Measurements from ENCODE around the gene FARP1. TPM values are rescaled to one million over a fixed set of nuclear protein-coding genes. Genes with fewer than 3 reads are reported as not detected.

FARP1 gene
- polyA plus RNA-seq, 1 of the 3 experiments (the other 2 are of a cell fraction): 12.0 TPM

DNA sequence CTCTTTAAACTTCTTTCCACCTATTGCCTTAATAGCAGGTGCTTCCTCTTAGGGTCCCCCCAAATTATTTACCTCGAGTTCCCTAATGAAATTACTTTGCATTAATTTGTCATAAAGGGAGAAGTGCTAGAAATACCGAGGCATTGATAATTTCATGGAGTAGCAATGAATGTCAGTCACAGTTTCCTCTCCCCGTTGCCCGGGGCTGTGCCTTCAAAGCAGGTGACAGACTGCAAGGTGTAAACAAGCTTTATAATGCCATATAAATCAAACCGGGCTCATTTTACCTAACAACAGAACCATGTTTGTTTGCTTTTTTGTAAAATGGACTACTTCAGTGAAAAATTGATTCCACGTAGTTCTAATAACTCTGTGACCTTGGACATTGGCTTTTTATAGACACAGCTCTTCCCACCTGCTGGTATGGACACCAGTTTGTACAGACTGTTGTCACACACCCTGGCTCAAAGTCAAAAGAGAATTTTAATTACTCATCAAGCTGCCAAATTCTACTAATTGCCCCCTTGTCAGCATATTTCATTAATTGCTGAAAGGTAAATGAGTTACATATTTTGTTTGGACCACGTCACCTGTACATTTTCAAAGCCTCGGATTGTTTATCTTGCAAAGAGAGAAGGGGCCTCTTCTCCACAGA lies 262.9 kb downstream of the FARP1 start (continued):
- TF ChIP-seq GABPA (IDR thresholded peaks at IDR 0.05; ENCODE audit: low read depth) (no peak), SIN3A (IDR thresholded peaks at IDR 0.05; ENCODE audit: borderline replicate concordance, low read depth, low read length) (no peak)

DNA sequence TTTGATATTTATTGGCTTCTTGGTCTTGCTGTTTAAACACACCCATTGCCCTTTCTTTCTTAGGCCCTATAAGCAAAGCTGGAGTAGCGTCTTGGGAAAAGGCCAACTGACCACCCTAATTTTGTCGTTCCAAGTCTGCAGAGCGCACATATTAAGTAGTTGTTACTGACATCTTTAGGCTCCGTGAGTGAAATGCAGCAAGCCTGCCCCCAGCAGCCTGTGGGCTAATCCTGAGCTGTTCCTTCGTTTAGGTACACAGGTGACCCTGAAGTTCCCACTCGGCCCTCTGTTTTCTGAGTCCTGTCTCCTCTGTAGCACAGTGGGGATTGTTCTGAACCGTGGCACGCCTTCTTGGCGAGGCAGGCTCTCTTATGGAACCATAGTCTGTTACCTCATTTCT lies 263.5 kb downstream of the FARP1 start:
- H3K9me3 ChIP-seq: no peaks in the 10 kb centered on the region
- H2AFZ ChIP-seq (ENCODE audit: low read depth): no peak overlapping the region
- ChIA-PET CTCF (interaction anchor here (1.1 to 2.6 kb wide), 2 partner anchors 39 to 243 kb away, joined by 3 to 8 read pairs; no protein-coding TSS in a partner anchor), POLR2A (no interaction called here)
- H3K9me2 ChIP-seq: no peaks in the 10 kb centered on the region
- no peaks in the 10 kb centered on the region for H3F3A ChIP-seq (replicated peaks; ENCODE audit: insufficient read depth)
- WGBS (ENCODE audit: low lambda C conversion rate): 97% methylated on average over 9 of the region's 9 CpGs
- H3K4me1 ChIP-seq (ENCODE audit: control insufficient read depth in 1 of 2, insufficient read depth in 2 of 2, low read depth in 1 of 2, low read length in 1 of 2): peaks cover 0 to 2% of the 10 kb centered on the region in 2 experiments; a peak in 1 of 4 replicates
- no peak overlapping the region for H3K4me2 ChIP-seq
- no peaks in the 10 kb centered on the region for H3K27me3 ChIP-seq (ENCODE audit: insufficient read depth)
- H3K79me2 ChIP-seq (ENCODE audit: insufficient read depth): no peaks in the 10 kb centered on the region
- no peak overlapping the region for H3K9ac ChIP-seq
- H3K4me3 ChIP-seq (ENCODE audit: low read depth in 2 of 2, low read length in 1 of 2): no peak overlapping the region
- peaks cover 4 to 9% of the 10 kb centered on the region in 2 experiments for H3K36me3 ChIP-seq (replicated peaks in 1 of 2; ENCODE audit: control insufficient read depth in 1 of 2, insufficient read depth in 2 of 2, low read length in 1 of 2)
- H3K27ac ChIP-seq (ENCODE audit: low read depth in 2 of 2, low read length in 1 of 2): no peak overlapping the region
- no peak for DNase-seq
- TF ChIP-seq GABPA (IDR thresholded peaks at IDR 0.05; ENCODE audit: low read depth): no peak
- TF ChIP-seq, protein P1, sequence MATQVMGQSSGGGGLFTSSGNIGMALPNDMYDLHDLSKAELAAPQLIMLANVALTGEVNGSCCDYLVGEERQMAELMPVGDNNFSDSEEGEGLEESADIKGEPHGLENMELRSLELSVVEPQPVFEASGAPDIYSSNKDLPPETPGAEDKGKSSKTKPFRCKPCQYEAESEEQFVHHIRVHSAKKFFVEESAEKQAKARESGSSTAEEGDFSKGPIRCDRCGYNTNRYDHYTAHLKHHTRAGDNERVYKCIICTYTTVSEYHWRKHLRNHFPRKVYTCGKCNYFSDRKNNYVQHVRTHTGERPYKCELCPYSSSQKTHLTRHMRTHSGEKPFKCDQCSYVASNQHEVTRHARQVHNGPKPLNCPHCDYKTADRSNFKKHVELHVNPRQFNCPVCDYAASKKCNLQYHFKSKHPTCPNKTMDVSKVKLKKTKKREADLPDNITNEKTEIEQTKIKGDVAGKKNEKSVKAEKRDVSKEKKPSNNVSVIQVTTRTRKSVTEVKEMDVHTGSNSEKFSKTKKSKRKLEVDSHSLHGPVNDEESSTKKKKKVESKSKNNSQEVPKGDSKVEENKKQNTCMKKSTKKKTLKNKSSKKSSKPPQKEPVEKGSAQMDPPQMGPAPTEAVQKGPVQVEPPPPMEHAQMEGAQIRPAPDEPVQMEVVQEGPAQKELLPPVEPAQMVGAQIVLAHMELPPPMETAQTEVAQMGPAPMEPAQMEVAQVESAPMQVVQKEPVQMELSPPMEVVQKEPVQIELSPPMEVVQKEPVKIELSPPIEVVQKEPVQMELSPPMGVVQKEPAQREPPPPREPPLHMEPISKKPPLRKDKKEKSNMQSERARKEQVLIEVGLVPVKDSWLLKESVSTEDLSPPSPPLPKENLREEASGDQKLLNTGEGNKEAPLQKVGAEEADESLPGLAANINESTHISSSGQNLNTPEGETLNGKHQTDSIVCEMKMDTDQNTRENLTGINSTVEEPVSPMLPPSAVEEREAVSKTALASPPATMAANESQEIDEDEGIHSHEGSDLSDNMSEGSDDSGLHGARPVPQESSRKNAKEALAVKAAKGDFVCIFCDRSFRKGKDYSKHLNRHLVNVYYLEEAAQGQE (IDR thresholded peaks at IDR 0.05; ENCODE audit: low read depth, low read length): no peak
- no peak for TF ChIP-seq MEF2A (IDR thresholded peaks at IDR 0.05; ENCODE audit: borderline replicate concordance, low read depth)
- TF ChIP-seq RCOR1 (IDR thresholded peaks at IDR 0.05; ENCODE audit: low read length): no peak
- no peak for TF ChIP-seq EP300 (IDR thresholded peaks at IDR 0.05; ENCODE audit: borderline replicate concordance in 1 of 2, low read depth in 1 of 2, low read length in 1 of 2)
- TF ChIP-seq POLR2AphosphoS5 (IDR thresholded peaks at IDR 0.05; ENCODE audit: low read depth, low read length): no peak
- TF ChIP-seq, protein P2, sequence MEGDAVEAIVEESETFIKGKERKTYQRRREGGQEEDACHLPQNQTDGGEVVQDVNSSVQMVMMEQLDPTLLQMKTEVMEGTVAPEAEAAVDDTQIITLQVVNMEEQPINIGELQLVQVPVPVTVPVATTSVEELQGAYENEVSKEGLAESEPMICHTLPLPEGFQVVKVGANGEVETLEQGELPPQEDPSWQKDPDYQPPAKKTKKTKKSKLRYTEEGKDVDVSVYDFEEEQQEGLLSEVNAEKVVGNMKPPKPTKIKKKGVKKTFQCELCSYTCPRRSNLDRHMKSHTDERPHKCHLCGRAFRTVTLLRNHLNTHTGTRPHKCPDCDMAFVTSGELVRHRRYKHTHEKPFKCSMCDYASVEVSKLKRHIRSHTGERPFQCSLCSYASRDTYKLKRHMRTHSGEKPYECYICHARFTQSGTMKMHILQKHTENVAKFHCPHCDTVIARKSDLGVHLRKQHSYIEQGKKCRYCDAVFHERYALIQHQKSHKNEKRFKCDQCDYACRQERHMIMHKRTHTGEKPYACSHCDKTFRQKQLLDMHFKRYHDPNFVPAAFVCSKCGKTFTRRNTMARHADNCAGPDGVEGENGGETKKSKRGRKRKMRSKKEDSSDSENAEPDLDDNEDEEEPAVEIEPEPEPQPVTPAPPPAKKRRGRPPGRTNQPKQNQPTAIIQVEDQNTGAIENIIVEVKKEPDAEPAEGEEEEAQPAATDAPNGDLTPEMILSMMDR (IDR thresholded peaks at IDR 0.05): no peak
- TF ChIP-seq, protein P3, sequence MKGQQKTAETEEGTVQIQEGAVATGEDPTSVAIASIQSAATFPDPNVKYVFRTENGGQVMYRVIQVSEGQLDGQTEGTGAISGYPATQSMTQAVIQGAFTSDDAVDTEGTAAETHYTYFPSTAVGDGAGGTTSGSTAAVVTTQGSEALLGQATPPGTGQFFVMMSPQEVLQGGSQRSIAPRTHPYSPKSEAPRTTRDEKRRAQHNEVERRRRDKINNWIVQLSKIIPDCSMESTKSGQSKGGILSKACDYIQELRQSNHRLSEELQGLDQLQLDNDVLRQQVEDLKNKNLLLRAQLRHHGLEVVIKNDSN (IDR thresholded peaks at IDR 0.05; ENCODE audit: borderline replicate concordance, low read depth): no peak
- TF ChIP-seq, protein P4, sequence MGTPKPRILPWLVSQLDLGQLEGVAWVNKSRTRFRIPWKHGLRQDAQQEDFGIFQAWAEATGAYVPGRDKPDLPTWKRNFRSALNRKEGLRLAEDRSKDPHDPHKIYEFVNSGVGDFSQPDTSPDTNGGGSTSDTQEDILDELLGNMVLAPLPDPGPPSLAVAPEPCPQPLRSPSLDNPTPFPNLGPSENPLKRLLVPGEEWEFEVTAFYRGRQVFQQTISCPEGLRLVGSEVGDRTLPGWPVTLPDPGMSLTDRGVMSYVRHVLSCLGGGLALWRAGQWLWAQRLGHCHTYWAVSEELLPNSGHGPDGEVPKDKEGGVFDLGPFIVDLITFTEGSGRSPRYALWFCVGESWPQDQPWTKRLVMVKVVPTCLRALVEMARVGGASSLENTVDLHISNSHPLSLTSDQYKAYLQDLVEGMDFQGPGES (IDR thresholded peaks at IDR 0.05; ENCODE audit: low read depth, low read length): no peak
- TF ChIP-seq EZH2phosphoT487 (IDR thresholded peaks at IDR 0.05; ENCODE audit: borderline replicate concordance, low read depth): no peak
- no peak for TF ChIP-seq SMC3 (IDR thresholded peaks at IDR 0.05; ENCODE audit: low read depth, low read length)
- TF ChIP-seq RXRA (IDR thresholded peaks at IDR 0.05; ENCODE audit: borderline replicate concordance, low read depth): no peak
- TF ChIP-seq, protein P5, sequence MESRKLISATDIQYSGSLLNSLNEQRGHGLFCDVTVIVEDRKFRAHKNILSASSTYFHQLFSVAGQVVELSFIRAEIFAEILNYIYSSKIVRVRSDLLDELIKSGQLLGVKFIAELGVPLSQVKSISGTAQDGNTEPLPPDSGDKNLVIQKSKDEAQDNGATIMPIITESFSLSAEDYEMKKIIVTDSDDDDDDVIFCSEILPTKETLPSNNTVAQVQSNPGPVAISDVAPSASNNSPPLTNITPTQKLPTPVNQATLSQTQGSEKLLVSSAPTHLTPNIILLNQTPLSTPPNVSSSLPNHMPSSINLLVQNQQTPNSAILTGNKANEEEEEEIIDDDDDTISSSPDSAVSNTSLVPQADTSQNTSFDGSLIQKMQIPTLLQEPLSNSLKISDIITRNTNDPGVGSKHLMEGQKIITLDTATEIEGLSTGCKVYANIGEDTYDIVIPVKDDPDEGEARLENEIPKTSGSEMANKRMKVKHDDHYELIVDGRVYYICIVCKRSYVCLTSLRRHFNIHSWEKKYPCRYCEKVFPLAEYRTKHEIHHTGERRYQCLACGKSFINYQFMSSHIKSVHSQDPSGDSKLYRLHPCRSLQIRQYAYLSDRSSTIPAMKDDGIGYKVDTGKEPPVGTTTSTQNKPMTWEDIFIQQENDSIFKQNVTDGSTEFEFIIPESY (IDR thresholded peaks at IDR 0.05; ENCODE audit: borderline replicate concordance, low read depth): no peak
- no peak for TF ChIP-seq GATA2 (CRISPR knock-in tag; IDR thresholded peaks at IDR 0.05)
- H4K20me1 ChIP-seq (ENCODE audit: insufficient read depth): no peaks in the 10 kb centered on the region
